ENCODE results near the gene TAF11L12. TPM values are rescaled to one million over a fixed set of nuclear protein-coding genes. Genes with fewer than 3 reads are reported as not detected.

The TAF11L12 gene
- total RNA-seq (2022; extraction: Qiagen RNA extraction) = 0.09 TPM in 1 of 5 replicates, not detected in the others

DNA sequence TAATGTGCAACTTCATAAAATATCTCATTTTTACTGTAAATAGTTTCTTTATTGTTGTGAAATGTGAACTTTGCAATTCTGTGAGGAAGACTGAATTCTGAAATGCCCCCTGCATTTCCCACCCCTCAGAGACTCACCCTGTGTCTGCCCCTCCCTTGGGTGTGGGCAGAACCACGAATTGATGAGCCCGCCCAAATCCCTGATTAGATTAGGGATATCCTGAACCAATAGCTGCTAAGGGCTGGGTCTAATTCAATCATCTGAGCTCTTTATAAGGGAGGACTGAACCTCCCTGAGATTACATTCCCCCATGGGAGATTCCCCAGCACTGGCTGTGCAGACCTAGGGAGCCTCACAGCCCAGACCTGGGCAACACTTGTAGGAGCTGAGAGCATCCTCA is at the start of gene TAF11L12:
TSS of gene TAF11L12 (plus strand) at position 301 of the 400 bp plus-strand sequence.

DNA sequence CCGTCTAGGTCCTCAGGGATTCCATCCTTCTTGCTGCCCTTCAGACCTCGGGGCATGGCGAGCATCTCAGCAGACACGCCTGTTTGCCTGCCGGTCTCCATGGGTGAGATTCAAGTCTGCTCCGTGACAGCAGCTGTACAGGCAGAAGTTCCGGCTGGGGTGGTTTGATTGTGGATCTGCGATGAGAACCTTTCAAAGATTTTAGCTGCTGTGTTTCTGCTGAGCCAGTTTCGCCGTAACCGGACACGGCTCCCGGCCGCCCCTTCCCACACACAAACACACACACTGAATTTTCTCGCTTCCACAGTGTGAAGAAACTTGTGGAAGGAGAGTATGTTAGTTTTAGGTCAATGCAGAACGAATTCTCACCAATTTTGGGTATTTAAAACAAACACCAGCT is 24.5 kb upstream of the TAF11L12 start, which contains the start of gene TAF11L7:
TSS of gene TAF11L7 (minus strand) at position 101 of the 400 bp plus-strand sequence.

GRCh38 chr5:17590860-17591259 is 19.3 kb upstream of the TAF11L12 start, which contains the start of gene TAF11L8:
Gene TAF11L8, minus strand, starts transcription at chr5:17590960.

DNA sequence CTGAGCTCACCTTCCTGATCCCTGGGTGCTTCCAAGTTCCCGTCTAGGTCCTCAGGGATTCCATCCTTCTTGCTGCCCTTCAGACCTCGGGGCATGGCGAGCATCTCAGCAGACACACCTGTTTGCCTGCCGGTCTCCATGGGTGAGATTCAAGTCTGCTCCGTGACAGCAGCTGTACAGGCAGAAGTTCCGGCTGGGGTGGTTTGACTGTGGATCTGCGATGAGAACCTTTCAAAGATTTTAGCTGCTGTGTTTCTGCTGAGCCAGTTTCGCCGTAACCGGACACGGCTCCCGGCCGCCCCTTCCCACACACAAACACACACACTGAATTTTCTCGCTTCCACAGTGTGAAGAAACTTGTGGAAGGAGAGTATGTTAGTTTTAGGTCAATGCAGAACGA is 15.9 kb upstream of the TAF11L12 start, which contains the start of gene TAF11L9:
TSS of gene TAF11L9 (minus strand) at position 140 of the 400 bp plus-strand sequence.

DNA sequence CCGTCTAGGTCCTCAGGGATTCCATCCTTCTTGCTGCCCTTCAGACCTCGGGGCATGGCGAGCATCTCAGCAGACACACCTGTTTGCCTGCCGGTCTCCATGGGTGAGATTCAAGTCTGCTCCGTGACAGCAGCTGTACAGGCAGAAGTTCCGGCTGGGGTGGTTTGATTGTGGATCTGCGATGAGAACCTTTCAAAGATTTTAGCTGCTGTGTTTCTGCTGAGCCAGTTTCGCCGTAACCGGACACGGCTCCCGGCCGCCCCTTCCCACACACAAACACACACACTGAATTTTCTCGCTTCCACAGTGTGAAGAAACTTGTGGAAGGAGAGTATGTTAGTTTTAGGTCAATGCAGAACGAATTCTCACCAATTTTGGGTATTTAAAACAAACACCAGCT is 12.5 kb upstream of the TAF11L12 start, which contains the start of gene TAF11L10:
TSS of gene TAF11L10 (minus strand) at position 101 of the 400 bp plus-strand sequence.

DNA sequence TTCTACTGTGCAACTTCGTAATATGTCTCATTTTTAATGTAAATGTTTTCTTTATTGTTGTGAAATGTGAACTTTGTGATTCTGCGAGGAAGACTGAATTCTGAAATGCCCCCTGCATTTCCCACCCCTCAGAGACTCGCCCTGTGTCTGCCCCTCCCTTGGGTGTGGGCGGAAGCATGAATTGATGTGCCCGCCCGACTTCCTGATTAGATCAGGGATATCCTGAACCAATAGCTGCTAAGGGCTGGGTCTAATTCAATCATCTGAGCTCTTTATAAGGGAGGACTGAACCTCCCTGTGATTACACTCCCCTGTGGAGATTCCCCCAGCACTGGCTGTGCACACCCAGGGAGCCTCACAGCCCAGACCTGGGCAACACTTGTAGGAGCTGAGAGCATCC is 6.3 kb upstream of the TAF11L12 start, which contains the start of gene TAF11L11:
TSS of gene TAF11L11 (plus strand) at position 304 of the 400 bp plus-strand sequence.

GRCh38 chr5:17631788-17632187 is 21.6 kb downstream of the TAF11L12 start, which contains the start of gene TAF11L13:
Gene TAF11L13, plus strand, starts transcription at chr5:17632088.

GRCh38 chr5:17634160-17634559 is 24.0 kb downstream of the TAF11L12 start, which contains the start of gene TAF11L14:
Gene TAF11L14, plus strand, starts transcription at chr5:17634460.

Other genes starting within 250 kb of the TAF11L12 start
- not detected in 5 replicates for gene TAF11L2, start 112.2 kb upstream of the TAF11L12 start, total RNA-seq (2022; extraction: Qiagen RNA extraction)
- gene TAF11L3, start 92.0 kb upstream of the TAF11L12 start, total RNA-seq (2022; extraction: Qiagen RNA extraction) = not detected in 5 replicates
- not detected in 5 replicates for gene TAF11L4, start 88.6 kb upstream of the TAF11L12 start, total RNA-seq (2022; extraction: Qiagen RNA extraction)
- gene TAF11L5, start 85.2 kb upstream of the TAF11L12 start, total RNA-seq (2022; extraction: Qiagen RNA extraction) = not detected in 5 replicates
- not detected in 5 replicates for gene TAF11L6, start 81.7 kb upstream of the TAF11L12 start, total RNA-seq (2022; extraction: Qiagen RNA extraction)
- gene TAF11L7, start 24.6 kb upstream of the TAF11L12 start, total RNA-seq (2022; extraction: Qiagen RNA extraction) = not detected in 5 replicates
- not detected in 5 replicates for gene TAF11L8, start 19.4 kb upstream of the TAF11L12 start, total RNA-seq (2022; extraction: Qiagen RNA extraction)
- gene TAF11L9, start 16.0 kb upstream of the TAF11L12 start, total RNA-seq (2022; extraction: Qiagen RNA extraction) = not detected in 5 replicates
- not detected in 5 replicates for gene TAF11L10, start 12.6 kb upstream of the TAF11L12 start, total RNA-seq (2022; extraction: Qiagen RNA extraction)
- 0.07 to 0.39 TPM (median 0.10 TPM) in 4 of 5 replicates, not detected in the other for gene TAF11L11, start 6.2 kb upstream of the TAF11L12 start, total RNA-seq (2022; extraction: Qiagen RNA extraction)
- not detected in 5 replicates for gene TAF11L13, start 21.7 kb downstream of the TAF11L12 start, total RNA-seq (2022; extraction: Qiagen RNA extraction)
- not detected in 5 replicates for gene TAF11L14, start 24.1 kb downstream of the TAF11L12 start, total RNA-seq (2022; extraction: Qiagen RNA extraction)